HepG2 (cell line): Measurements from ENCODE around the gene FAM219A. TPM values are rescaled to one million over a fixed set of nuclear protein-coding genes. Genes with fewer than 3 reads are reported as not detected.

Source experiments
- ATAC-seq: fragments of 200-7000 bp; cut with Tn5 transposase; 3 replicates; pipeline ENCODE4 v1.9.1; 2020; ENCODE audit warnings: mild to moderate bottlenecking, moderate library complexity
- BruUV-seq: library from RNA; stranded (reverse); fragments of 400-500 nt; replicated peaks from 2 replicates; lab custom pipeline; 2021; lab: Mats Ljungman, UMichigan
- CTCF ChIA-PET: fragments of 300-600 bp; formaldehyde crosslinking; extraction: SDS; loops from one replicate; lab custom pipeline; 2021; ENCODE audit warnings: low total read pairs, inconsistent platforms, low intra/inter-chr PET ratio; lab: Yijun Ruan, JAX
- POLR2A ChIA-PET: fragments of 350-600 bp; sonication (Branson Sonifier 250); formaldehyde crosslinking; loops from one replicate; lab custom pipeline; 2020; ENCODE audit warnings: antibody characterized with exemption, inconsistent platforms; lab: Yijun Ruan, JAX
- DNase-seq: peaks from one replicate; pipeline ENCODE4 v3.0.0-alpha.2; 2015; ENCODE audit warnings: low spot score
- FAIRE-seq: peaks from 3 replicates; lab custom pipeline; 2011; peaks lifted over from hg19 to GRCh38; lab: Jason Lieb, UNC
- H2AFZ ChIP-seq: one replicate; pipeline ENCODE4 v1.6.1; 2011; ENCODE audit warnings: low read length, inconsistent platforms
- H3K27ac ChIP-seq: fragments of 300-600 bp; 3 replicates; pipeline ENCODE4 v1.8.0; 2011; ENCODE audit warnings: mixed run types, mild to moderate bottlenecking, mixed read lengths, low read length, inconsistent platforms; ENCODE audit not compliant: insufficient read depth; ENCODE audit errors: extremely low read length
- H3K27me3 ChIP-seq, 2 experiments: fragments of 200-600 bp in 1 of 2; 2 replicates in 1 of 2; 3 replicates in 1 of 2; pipeline versions ENCODE4 v1.6.0 to v1.8.0; 2011; ENCODE audit warnings: low read length in 2 of 2, mild to moderate bottlenecking in 2 of 2, moderate library complexity in 2 of 2, inconsistent platforms in 1 of 2; ENCODE audit not compliant: insufficient read depth in 2 of 2, control insufficient read depth in 1 of 2
- H3K36me3 ChIP-seq, 2 experiments: fragments of 200-600 bp in 1 of 2; replicated peaks in 1 of 2; 2 replicates in 1 of 2; 3 replicates in 1 of 2; pipeline versions ENCODE4 v1.5.1 to v1.8.0; 2011; ENCODE audit warnings: low read length in 2 of 2, inconsistent platforms in 1 of 2; ENCODE audit not compliant: insufficient read depth in 2 of 2, control insufficient read depth in 1 of 2
- H3K4me1 ChIP-seq: 2 replicates; pipeline ENCODE4 v1.5.1; 2012; ENCODE audit warnings: low read length, inconsistent platforms; ENCODE audit not compliant: insufficient read depth
- H3K4me2 ChIP-seq: 2 replicates; pipeline ENCODE4 v1.6.0; 2011; ENCODE audit warnings: low read depth, low read length, inconsistent platforms
- H3K4me3 ChIP-seq, 3 experiments: fragments of 200-600 bp in 1 of 3; sonication (generic), shearing (Covaris generic) in 1 of 3; replicated peaks in 1 of 3; 2 replicates each; pipeline ENCODE4 v1.5.1; 2011 to 2016; ENCODE audit warnings: low read length in 3 of 3, inconsistent platforms in 2 of 3, low read depth in 2 of 3, mild to moderate bottlenecking in 2 of 3, control low read depth in 1 of 3, mixed read lengths in 1 of 3; ENCODE audit not compliant: insufficient read depth in 1 of 3
- H3K79me2 ChIP-seq: one replicate; pipeline ENCODE4 v1.6.1; 2011; ENCODE audit warnings: low read length, inconsistent platforms; ENCODE audit not compliant: insufficient read depth
- H3K9ac ChIP-seq: 2 replicates; pipeline ENCODE4 v1.6.0; 2011; ENCODE audit warnings: mild to moderate bottlenecking, low read depth, low read length, inconsistent platforms; ENCODE audit not compliant: insufficient read depth
- H3K9me3 ChIP-seq: 2 replicates; pipeline ENCODE4 v1.5.1; 2012; ENCODE audit warnings: mild to moderate bottlenecking, low read length
- H4K20me1 ChIP-seq: 2 replicates; pipeline ENCODE4 v1.6.0; 2011; ENCODE audit warnings: inconsistent platforms, mild to moderate bottlenecking, low read length, moderate library complexity; ENCODE audit not compliant: insufficient read depth
- ATF7-NPFF ChIP-seq: sonication (generic); formaldehyde crosslinking; IDR thresholded peaks from 2 replicates; pipeline ENCODE4 v1.8.1; 2023; ENCODE audit warnings: mild to moderate bottlenecking, low read depth, missing genetic modification reagents, moderate library complexity
- EHMT2 ChIP-seq: fragments of 200-600 bp; sonication (generic); IDR thresholded peaks from 2 replicates; pipeline ENCODE4 v1.7.0; 2017; ENCODE audit warnings: antibody characterized with exemption, low read depth, low read length, borderline replicate concordance
- IRX3 ChIP-seq: sonication (generic); formaldehyde crosslinking; IDR thresholded peaks from 2 replicates; pipeline ENCODE4 v1.8.1; 2023; ENCODE audit warnings: mild to moderate bottlenecking, low read depth, missing genetic modification reagents, borderline replicate concordance
- MATR3 ChIP-seq: sonication (generic); formaldehyde crosslinking; IDR thresholded peaks from 2 replicates; pipeline ENCODE4 v1.4.0; 2020; ENCODE audit warnings: missing genetic modification reagents
- SMARCC2 ChIP-seq: fragments of 450-650 bp; IDR thresholded peaks from 2 replicates; pipeline ENCODE4 v1.6.1; 2017; ENCODE audit warnings: antibody characterized with exemption, mild to moderate bottlenecking
- TMF1 ChIP-seq: sonication (generic); formaldehyde crosslinking; IDR thresholded peaks from 2 replicates; pipeline ENCODE4 v1.8.1; 2022; ENCODE audit warnings: low read depth, missing genetic modification reagents
- YY1 ChIP-seq: IDR thresholded peaks from 2 replicates; pipeline ENCODE4 v1.6.1; 2011; ENCODE audit warnings: low read length, low read depth, moderate library complexity, mild to moderate bottlenecking; ENCODE audit not compliant: insufficient read depth, insufficient replicate concordance
- ZNF251 ChIP-seq: sonication (generic); formaldehyde crosslinking; IDR thresholded peaks from 2 replicates; pipeline ENCODE4 v1.9.0; 2021; ENCODE audit warnings: mild to moderate bottlenecking, missing genetic modification reagents
- ZNF329 ChIP-seq: sonication (generic); formaldehyde crosslinking; IDR thresholded peaks from 2 replicates; pipeline ENCODE4 v1.9.0; 2021; ENCODE audit warnings: low read depth, mild to moderate bottlenecking, missing genetic modification reagents
- ZSCAN29 ChIP-seq: sonication (generic); formaldehyde crosslinking; conservative IDR thresholded peaks from 2 replicates; pipeline ENCODE4 v1.4.0; 2020; ENCODE audit warnings: mild to moderate bottlenecking, missing genetic modification reagents
- WGBS: methylation state at CpG from one replicate; pipeline ENCODE4 v1.1.6; 2017; ENCODE audit warnings: low lambda C conversion rate; 5-methylcytosine and 5-hydroxymethylcytosine counted together
- in situ Hi-C: cut with HindIII; loops from 2 replicates; pipeline ENCODE4 v1.10.0; 2017; ENCODE audit warnings: low pct_unique_long_range_greater_than_20kb; ENCODE audit not compliant: extremely low pct_ligation_motif_present
- intact Hi-C: fragments of 100-400 bp; cut with micrococcal nuclease; formaldehyde crosslinking; loops from one replicate; pipeline ENCODE4 v1.10.0; 2022; ENCODE audit not compliant: unreplicated experiment
- polyA plus RNA-seq, 8 experiments: library from polyadenylated mRNA; depleted of rRNA in 3 of 8; stranded (reverse) in 7 of 8; unstranded in 1 of 8; fragments of >200 nt; fragmentation: Illumina TruSeq in 4 of 8; extraction: Trizol in 4 of 8; gene quantifications; 2 replicates each; pipeline versions ENCODE4 v1.2.1 to v1.2.3, GENCODE V29; 2011 to 2016; ENCODE audit warnings: low read depth in 4 of 8, missing spikeins in 1 of 8, mixed read lengths in 1 of 8; ENCODE audit not compliant: insufficient read depth in 1 of 8
- total RNA-seq, 5 experiments: library from RNA; depleted of rRNA; stranded (reverse); fragments of >200 nt; fragmentation: Illumina TruSeq; extraction: Trizol; gene quantifications; 2 replicates each; pipeline ENCODE4 v1.2.3, GENCODE V29; 2016; ENCODE audit warnings: low read depth in 1 of 5
- TF ChIP-seq, protein P1 (sequence below): sonication (generic); formaldehyde crosslinking; IDR thresholded peaks from 2 replicates; pipeline ENCODE4 v1.5.0; 2020; ENCODE audit warnings: mild to moderate bottlenecking, missing genetic modification reagents
- TF ChIP-seq, protein P2 (sequence below): IDR thresholded peaks from 2 replicates; pipeline ENCODE4 v1.6.1; 2018; ENCODE audit warnings: missing genetic modification reagents

The FAM219A gene
- total and polyA plus RNA-seq, 2 of the 13 experiments (the other 11 are each of a cell fraction or from before 2014, with no cell fraction given) = 3.9 to 6.4 TPM

GRCh38 chr9:34451135-34451534 lies 7.2 kb downstream of the FAM219A start:
- BruUV-seq = no TSS peak
- Histone ChIP-seq H3K36me3 (no peaks in the 10 kb centered on the region), H3K4me1 (no peaks in the 10 kb centered on the region), H3K4me2 (no peak overlapping the region), H2AFZ (no peak overlapping the region), H3K9me3 (no peaks in the 10 kb centered on the region)
- POLR2A ChIA-PET = no interaction called here
- no peak for FAIRE-seq
- TF ChIP-seq YY1 = no peak
- TF ChIP-seq MATR3 = no peak
- TF ChIP-seq, protein P1, sequence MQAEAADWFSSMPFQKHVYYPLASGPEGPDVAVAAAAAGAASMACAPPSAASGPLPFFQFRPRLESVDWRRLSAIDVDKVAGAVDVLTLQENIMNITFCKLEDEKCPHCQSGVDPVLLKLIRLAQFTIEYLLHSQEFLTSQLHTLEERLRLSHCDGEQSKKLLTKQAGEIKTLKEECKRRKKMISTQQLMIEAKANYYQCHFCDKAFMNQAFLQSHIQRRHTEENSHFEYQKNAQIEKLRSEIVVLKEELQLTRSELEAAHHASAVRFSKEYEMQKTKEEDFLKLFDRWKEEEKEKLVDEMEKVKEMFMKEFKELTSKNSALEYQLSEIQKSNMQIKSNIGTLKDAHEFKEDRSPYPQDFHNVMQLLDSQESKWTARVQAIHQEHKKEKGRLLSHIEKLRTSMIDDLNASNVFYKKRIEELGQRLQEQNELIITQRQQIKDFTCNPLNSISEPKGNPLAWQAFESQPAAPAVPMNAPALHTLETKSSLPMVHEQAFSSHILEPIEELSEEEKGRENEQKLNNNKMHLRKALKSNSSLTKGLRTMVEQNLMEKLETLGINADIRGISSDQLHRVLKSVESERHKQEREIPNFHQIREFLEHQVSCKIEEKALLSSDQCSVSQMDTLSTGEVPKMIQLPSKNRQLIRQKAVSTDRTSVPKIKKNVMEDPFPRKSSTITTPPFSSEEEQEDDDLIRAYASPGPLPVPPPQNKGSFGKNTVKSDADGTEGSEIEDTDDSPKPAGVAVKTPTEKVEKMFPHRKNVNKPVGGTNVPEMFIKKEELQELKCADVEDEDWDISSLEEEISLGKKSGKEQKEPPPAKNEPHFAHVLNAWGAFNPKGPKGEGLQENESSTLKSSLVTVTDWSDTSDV (CRISPR knock-in tag) = no peak
- TF ChIP-seq ZNF329 (CRISPR knock-in tag) = no peak
- TF ChIP-seq ZSCAN29 (CRISPR knock-in tag) = no peak
- TF ChIP-seq SMARCC2 = no peak
- no peak for TF ChIP-seq ZNF251
- TF ChIP-seq, protein P2, sequence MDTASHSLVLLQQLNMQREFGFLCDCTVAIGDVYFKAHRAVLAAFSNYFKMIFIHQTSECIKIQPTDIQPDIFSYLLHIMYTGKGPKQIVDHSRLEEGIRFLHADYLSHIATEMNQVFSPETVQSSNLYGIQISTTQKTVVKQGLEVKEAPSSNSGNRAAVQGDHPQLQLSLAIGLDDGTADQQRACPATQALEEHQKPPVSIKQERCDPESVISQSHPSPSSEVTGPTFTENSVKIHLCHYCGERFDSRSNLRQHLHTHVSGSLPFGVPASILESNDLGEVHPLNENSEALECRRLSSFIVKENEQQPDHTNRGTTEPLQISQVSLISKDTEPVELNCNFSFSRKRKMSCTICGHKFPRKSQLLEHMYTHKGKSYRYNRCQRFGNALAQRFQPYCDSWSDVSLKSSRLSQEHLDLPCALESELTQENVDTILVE (CRISPR knock-in tag) = no peak
- no peak for TF ChIP-seq ATF7-NPFF (CRISPR knock-in tag)
- TF ChIP-seq EHMT2 = no peak
- no peak for TF ChIP-seq IRX3 (CRISPR knock-in tag)
- TF ChIP-seq TMF1 (CRISPR knock-in tag) = no peak
- TF ChIP-seq, all 625 proteins: peak for 0
- Histone ChIP-seq H3K27ac (no peak overlapping the region), H3K27me3 (no peaks in the 10 kb centered on the region), H4K20me1 (0 out of 2 replicates have a peak, but pooled peaks cover 2% of the 10 kb centered on the region), H3K4me3 (no peak overlapping the region), H3K79me2 (peaks cover 2% of the 10 kb centered on the region), H3K9ac (no peak overlapping the region)
- WGBS = 79% methylated on average over 2 of the region's 2 CpGs
- ATAC-seq = no peak
- CTCF ChIA-PET = no interaction called here
- in situ Hi-C loops (no loop called here), intact Hi-C loops (no loop called here)
- DNase-seq = no peak
